H1 (cell line): ENCODE measurements around the gene L3MBTL1. TPM values are rescaled to one million over a fixed set of nuclear protein-coding genes. Genes with fewer than 3 reads are reported as not detected.

Source experiments
- CTCF ChIA-PET: fragments of 300-600 bp; sonication (Branson Sonifier 250); formaldehyde crosslinking; loops from one replicate; lab custom pipeline; 2021; ENCODE audit not compliant: partially characterized antibody; lab: Charles Lee
- POLR2A ChIA-PET: fragments of 300-600 bp; sonication (Branson Sonifier 250); formaldehyde crosslinking; loops from one replicate; lab custom pipeline; 2021; ENCODE audit warnings: inconsistent platforms; ENCODE audit not compliant: partially characterized antibody; lab: Charles Lee
- DNase-seq, 2 experiments: peaks; one replicate each; pipeline versions ENCODE4 v3.0.0 to v3.0.0-alpha.2; 2010 to 2022; ENCODE audit warnings: low spot score in 2 of 2, low read depth in 1 of 2, mixed read lengths in 1 of 2
- FAIRE-seq: peaks from 2 replicates; lab custom pipeline; 2011; peaks lifted over from hg19 to GRCh38; lab: Jason Lieb, UNC
- H2AFZ ChIP-seq: 2 replicates; pipeline ENCODE4 v1.8.1; 2012; ENCODE audit warnings: low read length, inconsistent platforms
- H2AK5ac ChIP-seq: 2 replicates; pipeline ENCODE4 v1.6.1; 2013; ENCODE audit warnings: low read depth, low read length
- H2BK120ac ChIP-seq: replicated peaks from 2 replicates; pipeline ENCODE3; 2013; ENCODE audit warnings: low read depth, low read length, inconsistent platforms
- H2BK12ac ChIP-seq: 2 replicates; pipeline ENCODE4 v1.6.1; 2013; ENCODE audit warnings: low read depth, low read length
- H2BK15ac ChIP-seq: 2 replicates; pipeline ENCODE4 v1.6.1; 2013; ENCODE audit warnings: low read length
- H2BK20ac ChIP-seq: 2 replicates; pipeline ENCODE4 v1.6.1; 2013; ENCODE audit warnings: low read length
- H2BK5ac ChIP-seq: 2 replicates; pipeline ENCODE4 v1.6.1; 2013; ENCODE audit warnings: low read depth, low read length
- H3K14ac ChIP-seq: 2 replicates; pipeline ENCODE4 v1.6.1; 2013; ENCODE audit warnings: inconsistent platforms; ENCODE audit not compliant: insufficient read length
- H3K18ac ChIP-seq: 2 replicates; pipeline ENCODE4 v1.6.1; 2013; ENCODE audit warnings: low read length; ENCODE audit errors: extremely low read depth
- H3K23ac ChIP-seq: 2 replicates; pipeline ENCODE4 v1.6.1; 2013; ENCODE audit warnings: inconsistent platforms; ENCODE audit not compliant: insufficient read length
- H3K23me2 ChIP-seq: 2 replicates; pipeline ENCODE4 v1.6.1; 2013; ENCODE audit warnings: low read depth, low read length
- H3K27ac ChIP-seq: 2 replicates; pipeline ENCODE4 v1.6.1; 2011; ENCODE audit warnings: low read depth, low read length, inconsistent platforms
- H3K27me3 ChIP-seq, 4 experiments: replicated peaks in 1 of 4; 1 replicate in 1 of 4; 2 replicates in 3 of 4; pipeline versions ENCODE4 v1.6.1 to v1.8.1; 2011 to 2013; ENCODE audit warnings: low read length in 3 of 4, mild to moderate bottlenecking in 3 of 4, inconsistent platforms in 2 of 4, mixed read lengths in 2 of 4, moderate library complexity in 1 of 4; ENCODE audit not compliant: control insufficient read depth in 3 of 4, insufficient read depth in 3 of 4; ENCODE audit errors: extremely low read depth in 1 of 4
- H3K36me3 ChIP-seq, 4 experiments: 2 replicates each; pipeline versions ENCODE4 v1.6.1 to v1.8.1; 2011 to 2013; ENCODE audit warnings: mild to moderate bottlenecking in 4 of 4, low read length in 3 of 4, moderate library complexity in 2 of 4, control low read depth in 1 of 4, inconsistent platforms in 1 of 4; ENCODE audit not compliant: insufficient read depth in 4 of 4, control insufficient read depth in 2 of 4
- H3K4ac ChIP-seq: replicated peaks from 2 replicates; pipeline ENCODE3; 2013; ENCODE audit warnings: low read length, low read depth, mixed read lengths, inconsistent platforms; ENCODE audit not compliant: insufficient read length
- H3K4me1 ChIP-seq, 4 experiments: replicated peaks in 1 of 4; 1 replicate in 1 of 4; 2 replicates in 3 of 4; pipeline versions ENCODE4 v1.6.1 to v1.8.1; 2011 to 2013; ENCODE audit warnings: low read length in 3 of 4, inconsistent platforms in 2 of 4, mixed read lengths in 1 of 4; ENCODE audit not compliant: insufficient read depth in 4 of 4, control insufficient read depth in 3 of 4
- H3K4me2 ChIP-seq, 2 experiments: 2 replicates each; pipeline versions ENCODE4 v1.6.1 to v1.8.1; 2011 to 2013; ENCODE audit warnings: low read depth in 2 of 2, low read length in 2 of 2, control low read depth in 1 of 2, inconsistent platforms in 1 of 2, mild to moderate bottlenecking in 1 of 2; ENCODE audit not compliant: insufficient read depth in 1 of 2
- H3K4me3 ChIP-seq, 4 experiments: fragments of 200-600, 300-600 bp in 1 of 4; sonication (generic), shearing (Covaris generic), sonication (Bioruptor Twin) in 1 of 4; 2 replicates each; pipeline versions ENCODE4 v1.5.1 to v1.8.1; 2011 to 2016; ENCODE audit warnings: low read length in 4 of 4, low read depth in 3 of 4, control low read depth in 2 of 4, inconsistent platforms in 2 of 4, mild to moderate bottlenecking in 2 of 4, mixed read lengths in 1 of 4, moderate library complexity in 1 of 4; ENCODE audit not compliant: insufficient read depth in 2 of 4; ENCODE audit errors: extremely low read depth in 1 of 4
- H3K56ac ChIP-seq: replicated peaks from 2 replicates; pipeline ENCODE3; 2013; ENCODE audit warnings: low read depth, mild to moderate bottlenecking, mixed read lengths, low read length, inconsistent platforms; ENCODE audit not compliant: insufficient read length
- H3K79me1 ChIP-seq: 2 replicates; pipeline ENCODE4 v1.6.1; 2013; ENCODE audit warnings: low read depth, low read length, control low read depth
- H3K79me2 ChIP-seq, 2 experiments: 2 replicates each; pipeline versions ENCODE4 v1.6.1 to v1.8.1; 2012 to 2013; ENCODE audit warnings: low read length in 2 of 2, mild to moderate bottlenecking in 2 of 2, inconsistent platforms in 1 of 2; ENCODE audit not compliant: insufficient read depth in 2 of 2, control insufficient read depth in 1 of 2
- H3K9ac ChIP-seq, 4 experiments: replicated peaks in 1 of 4; 1 replicate in 1 of 4; 2 replicates in 3 of 4; pipeline versions ENCODE4 v1.6.1 to v1.8.1; 2011 to 2013; ENCODE audit warnings: low read depth in 3 of 4, low read length in 3 of 4, control low read depth in 2 of 4, mild to moderate bottlenecking in 2 of 4, moderate library complexity in 2 of 4, inconsistent platforms in 1 of 4; ENCODE audit errors: extremely low read depth in 1 of 4
- H3K9me3 ChIP-seq, 2 experiments: 2 replicates each; pipeline versions ENCODE4 v1.6.1 to v1.8.1; 2012 to 2013; ENCODE audit warnings: mild to moderate bottlenecking in 2 of 2, moderate library complexity in 2 of 2, control low read depth in 1 of 2, inconsistent platforms in 1 of 2, low read depth in 1 of 2, low read length in 1 of 2, mixed read lengths in 1 of 2; ENCODE audit not compliant: insufficient read depth in 2 of 2
- H4K20me1 ChIP-seq, 2 experiments: replicated peaks in 1 of 2; 2 replicates each; pipeline versions ENCODE3 to v1.8.1; 2011 to 2013; ENCODE audit warnings: inconsistent platforms in 2 of 2, low read length in 2 of 2, mild to moderate bottlenecking in 1 of 2; ENCODE audit not compliant: insufficient read depth in 2 of 2, control insufficient read depth in 1 of 2
- H4K5ac ChIP-seq: 2 replicates; pipeline ENCODE4 v1.6.1; 2013; ENCODE audit warnings: low read length, low read depth, mixed read lengths, inconsistent platforms; ENCODE audit not compliant: insufficient read length
- H4K8ac ChIP-seq: 2 replicates; pipeline ENCODE4 v1.8.0; 2013; ENCODE audit warnings: mild to moderate bottlenecking, moderate library complexity, low read length, inconsistent platforms; ENCODE audit not compliant: insufficient read depth; ENCODE audit errors: extremely low read depth
- H4K91ac ChIP-seq: replicated peaks from 2 replicates; pipeline ENCODE3; 2013; ENCODE audit warnings: low read length, mixed read lengths, inconsistent platforms; ENCODE audit not compliant: insufficient read length
- CBX8 ChIP-seq: fragments of 300-800, 300-1000 bp; sonication (generic); IDR thresholded peaks from 2 replicates; pipeline ENCODE4 v1.7.1; 2016; ENCODE audit warnings: low read depth, low read length, borderline replicate concordance
- CHD1 ChIP-seq: IDR thresholded peaks from 2 replicates; pipeline ENCODE4 v1.6.1; 2012; ENCODE audit warnings: low read depth, low read length, improper control_type of control experiment
- FOSL1 ChIP-seq: IDR thresholded peaks from 2 replicates; pipeline ENCODE4 v1.6.1; 2011; ENCODE audit warnings: mild to moderate bottlenecking, low read depth, low read length, moderate library complexity; ENCODE audit not compliant: insufficient read depth
- KDM4A ChIP-seq: IDR thresholded peaks from one replicate; pipeline ENCODE4 v1.7.1; 2012; ENCODE audit warnings: low read depth, mild to moderate bottlenecking, moderate library complexity, low read length, inconsistent platforms; ENCODE audit not compliant: severe bottlenecking
- MAFK ChIP-seq: IDR thresholded peaks from 2 replicates; pipeline ENCODE4 v1.6.1; 2012; ENCODE audit warnings: low read depth, mild to moderate bottlenecking, improper control_type of control experiment, low read length
- POLR2A ChIP-seq, 2 experiments: IDR thresholded peaks; 1 replicate in 1 of 2; 2 replicates in 1 of 2; pipeline ENCODE4 v1.6.1; 2011; ENCODE audit warnings: low read depth in 2 of 2, low read length in 2 of 2, mild to moderate bottlenecking in 2 of 2; ENCODE audit errors: control extremely low read depth in 1 of 2
- RNF2 ChIP-seq: fragments of 200-900, 300-1000 bp; sonication (generic); IDR thresholded peaks from 2 replicates; pipeline ENCODE4 v1.7.1; 2016; ENCODE audit warnings: borderline replicate concordance, low read depth, mild to moderate bottlenecking, antibody characterized with exemption, low read length; ENCODE audit not compliant: poor library complexity, severe bottlenecking; ENCODE audit errors: missing control alignments
- SRF ChIP-seq: IDR thresholded peaks from 2 replicates; pipeline ENCODE4 v1.6.1; 2011; ENCODE audit warnings: mild to moderate bottlenecking, low read depth, low read length, moderate library complexity
- TBP ChIP-seq: IDR thresholded peaks from 2 replicates; pipeline ENCODE4 v1.6.1; 2011; ENCODE audit warnings: low read depth, low read length, improper control_type of control experiment
- WGBS, 2 experiments: shearing (Covaris generic) in 1 of 2; methylation state at CpG; one replicate each; pipeline versions ENCODE4 v1.1.6 to v1.1.7; 2013 to 2015; ENCODE audit warnings: low lambda C conversion rate in 2 of 2, mixed read lengths in 2 of 2, inconsistent platforms in 1 of 2, low coverage in 1 of 2, missing lambda C conversion rate in 1 of 2; ENCODE audit not compliant: insufficient replicate concordance in 2 of 2, insufficient coverage in 1 of 2, insufficient read length in 1 of 2; ENCODE audit errors: extremely low coverage in 1 of 2, missing lambda C conversion rate in 1 of 2; 5-methylcytosine and 5-hydroxymethylcytosine counted together
- polyA plus RNA-seq, 7 experiments: library from polyadenylated mRNA; depleted of rRNA in 3 of 7; stranded (reverse) in 5 of 7; unstranded in 2 of 7; fragments of >200 nt in 5 of 7; fragments of 200-250 nt in 2 of 7; gene quantifications; 1 replicate in 5 of 7; 2 replicates in 1 of 7; 4 replicates in 1 of 7; pipeline versions ENCODE4 v1.2.1 to v1.2.3, GENCODE V29; 2011 to 2013; ENCODE audit warnings: missing spikeins in 2 of 7, mixed read lengths in 2 of 7
- total RNA-seq: library from RNA; stranded (reverse); fragmentation: NEBNext Ultra II Directional; extraction: Animal tissue kit (Norgen Biotek cat#: 25700); gene quantifications from 2 replicates; pipeline ENCODE4 v1.2.1, GENCODE V29; 2021
- TF ChIP-seq, protein P1 (sequence below), 3 experiments: IDR thresholded peaks; 1 replicate in 2 of 3; 2 replicates in 1 of 3; pipeline versions ENCODE4 v1.5.1 to v1.6.1; 2011; ENCODE audit warnings: low read length in 3 of 3, mild to moderate bottlenecking in 3 of 3, inconsistent platforms in 2 of 3, low read depth in 1 of 3, moderate library complexity in 1 of 3; ENCODE audit not compliant: insufficient read depth in 1 of 3; ENCODE audit errors: control extremely low read depth in 1 of 3
- TF ChIP-seq, protein P2 (sequence below): IDR thresholded peaks from 2 replicates; pipeline ENCODE4 v1.6.1; 2011; ENCODE audit warnings: low read length, improper control_type of control experiment

Gene L3MBTL1
- total and polyA plus RNA-seq, 2 of the 8 experiments (the other 6 are each of a cell fraction or from before 2014, with no cell fraction given): 11.9 to 17.0 TPM

DNA sequence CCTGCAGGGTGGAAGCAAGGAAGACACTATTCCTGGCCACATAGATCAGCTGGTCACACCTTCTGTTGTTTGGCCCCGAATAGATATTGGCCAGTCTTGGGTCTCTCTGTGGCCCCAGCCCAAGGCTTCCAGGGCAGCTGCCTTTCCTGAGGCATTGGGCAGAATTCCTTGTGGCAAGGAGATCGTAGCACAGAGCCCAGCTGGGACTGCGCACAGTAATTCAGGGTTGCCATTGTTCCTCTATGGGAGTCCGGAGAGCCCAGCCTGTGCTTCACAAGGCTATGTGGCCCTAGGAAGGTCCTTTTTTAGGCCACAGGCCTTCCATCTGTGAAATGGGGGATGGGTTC, 58.2 kb downstream of the L3MBTL1 start:
- Histone ChIP-seq H3K9ac (no peak overlapping the region), H3K4me2 (no peak overlapping the region), H4K5ac (no peak overlapping the region), H2BK15ac (no peak overlapping the region), H2BK5ac (no peak overlapping the region), H3K4me3 (no peak overlapping the region), H2AFZ (no peak overlapping the region), H2AK5ac (no peak overlapping the region), H3K9me3 (no peaks in the 10 kb centered on the region), H3K4ac (no peak overlapping the region), H4K8ac (no peak overlapping the region), H2BK20ac (no peak overlapping the region), H3K36me3 (no peaks in the 10 kb centered on the region), H3K23me2 (peaks cover 3% of the 10 kb centered on the region), H3K14ac (no peak overlapping the region), H3K23ac (no peak overlapping the region), H3K56ac (no peak overlapping the region), H2BK12ac (no peak overlapping the region), H3K18ac (no peak overlapping the region), H4K20me1 (no peaks in the 10 kb centered on the region), H3K4me1 (no peaks in the 10 kb centered on the region; a peak in 1 of 7 replicates), H2BK120ac (no peak overlapping the region), H3K27ac (no peak overlapping the region), H3K27me3 (no peaks in the 10 kb centered on the region), H4K91ac (no peak overlapping the region), H3K79me2 (no peaks in the 10 kb centered on the region), H3K79me1 (no peaks in the 10 kb centered on the region)
- ChIA-PET CTCF (no interaction called here), POLR2A (interaction anchor here (0.8 kb wide), 1 partner anchor 22 kb away, joined by 3 read pairs; no protein-coding TSS in a partner anchor)
- DNase-seq (no peak), FAIRE-seq (no peak)
- WGBS, 2 experiments: 94% methylated on average over 4 of the region's 4 CpGs; no CpG with 5 or more reads in 1 of the 2 experiments
- TF ChIP-seq MAFK (no peak), POLR2A (IDR thresholded peaks at IDR 0.05; ENCODE audit: control extremely low read depth in 1 of 2, low read depth in 2 of 2, low read length in 2 of 2) (no peak), KDM4A (no peak), FOSL1 (no peak), RNF2 (no peak), CHD1 (no peak), CBX8 (no peak), SRF (no peak), TBP (no peak)
- TF ChIP-seq, protein P1, sequence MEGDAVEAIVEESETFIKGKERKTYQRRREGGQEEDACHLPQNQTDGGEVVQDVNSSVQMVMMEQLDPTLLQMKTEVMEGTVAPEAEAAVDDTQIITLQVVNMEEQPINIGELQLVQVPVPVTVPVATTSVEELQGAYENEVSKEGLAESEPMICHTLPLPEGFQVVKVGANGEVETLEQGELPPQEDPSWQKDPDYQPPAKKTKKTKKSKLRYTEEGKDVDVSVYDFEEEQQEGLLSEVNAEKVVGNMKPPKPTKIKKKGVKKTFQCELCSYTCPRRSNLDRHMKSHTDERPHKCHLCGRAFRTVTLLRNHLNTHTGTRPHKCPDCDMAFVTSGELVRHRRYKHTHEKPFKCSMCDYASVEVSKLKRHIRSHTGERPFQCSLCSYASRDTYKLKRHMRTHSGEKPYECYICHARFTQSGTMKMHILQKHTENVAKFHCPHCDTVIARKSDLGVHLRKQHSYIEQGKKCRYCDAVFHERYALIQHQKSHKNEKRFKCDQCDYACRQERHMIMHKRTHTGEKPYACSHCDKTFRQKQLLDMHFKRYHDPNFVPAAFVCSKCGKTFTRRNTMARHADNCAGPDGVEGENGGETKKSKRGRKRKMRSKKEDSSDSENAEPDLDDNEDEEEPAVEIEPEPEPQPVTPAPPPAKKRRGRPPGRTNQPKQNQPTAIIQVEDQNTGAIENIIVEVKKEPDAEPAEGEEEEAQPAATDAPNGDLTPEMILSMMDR (IDR thresholded peaks at IDR 0.05; ENCODE audit: control extremely low read depth in 1 of 3, insufficient read depth in 1 of 3, low read depth in 1 of 3, low read length in 3 of 3): no peak
- TF ChIP-seq, protein P2, sequence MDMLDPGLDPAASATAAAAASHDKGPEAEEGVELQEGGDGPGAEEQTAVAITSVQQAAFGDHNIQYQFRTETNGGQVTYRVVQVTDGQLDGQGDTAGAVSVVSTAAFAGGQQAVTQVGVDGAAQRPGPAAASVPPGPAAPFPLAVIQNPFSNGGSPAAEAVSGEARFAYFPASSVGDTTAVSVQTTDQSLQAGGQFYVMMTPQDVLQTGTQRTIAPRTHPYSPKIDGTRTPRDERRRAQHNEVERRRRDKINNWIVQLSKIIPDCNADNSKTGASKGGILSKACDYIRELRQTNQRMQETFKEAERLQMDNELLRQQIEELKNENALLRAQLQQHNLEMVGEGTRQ: no peak
